ENCODE results near the gene TSHZ2.

TSHZ2 gene, protein sequence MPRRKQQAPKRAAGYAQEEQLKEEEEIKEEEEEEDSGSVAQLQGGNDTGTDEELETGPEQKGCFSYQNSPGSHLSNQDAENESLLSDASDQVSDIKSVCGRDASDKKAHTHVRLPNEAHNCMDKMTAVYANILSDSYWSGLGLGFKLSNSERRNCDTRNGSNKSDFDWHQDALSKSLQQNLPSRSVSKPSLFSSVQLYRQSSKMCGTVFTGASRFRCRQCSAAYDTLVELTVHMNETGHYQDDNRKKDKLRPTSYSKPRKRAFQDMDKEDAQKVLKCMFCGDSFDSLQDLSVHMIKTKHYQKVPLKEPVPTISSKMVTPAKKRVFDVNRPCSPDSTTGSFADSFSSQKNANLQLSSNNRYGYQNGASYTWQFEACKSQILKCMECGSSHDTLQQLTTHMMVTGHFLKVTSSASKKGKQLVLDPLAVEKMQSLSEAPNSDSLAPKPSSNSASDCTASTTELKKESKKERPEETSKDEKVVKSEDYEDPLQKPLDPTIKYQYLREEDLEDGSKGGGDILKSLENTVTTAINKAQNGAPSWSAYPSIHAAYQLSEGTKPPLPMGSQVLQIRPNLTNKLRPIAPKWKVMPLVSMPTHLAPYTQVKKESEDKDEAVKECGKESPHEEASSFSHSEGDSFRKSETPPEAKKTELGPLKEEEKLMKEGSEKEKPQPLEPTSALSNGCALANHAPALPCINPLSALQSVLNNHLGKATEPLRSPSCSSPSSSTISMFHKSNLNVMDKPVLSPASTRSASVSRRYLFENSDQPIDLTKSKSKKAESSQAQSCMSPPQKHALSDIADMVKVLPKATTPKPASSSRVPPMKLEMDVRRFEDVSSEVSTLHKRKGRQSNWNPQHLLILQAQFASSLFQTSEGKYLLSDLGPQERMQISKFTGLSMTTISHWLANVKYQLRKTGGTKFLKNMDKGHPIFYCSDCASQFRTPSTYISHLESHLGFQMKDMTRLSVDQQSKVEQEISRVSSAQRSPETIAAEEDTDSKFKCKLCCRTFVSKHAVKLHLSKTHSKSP (N-terminal part only)

DNA sequence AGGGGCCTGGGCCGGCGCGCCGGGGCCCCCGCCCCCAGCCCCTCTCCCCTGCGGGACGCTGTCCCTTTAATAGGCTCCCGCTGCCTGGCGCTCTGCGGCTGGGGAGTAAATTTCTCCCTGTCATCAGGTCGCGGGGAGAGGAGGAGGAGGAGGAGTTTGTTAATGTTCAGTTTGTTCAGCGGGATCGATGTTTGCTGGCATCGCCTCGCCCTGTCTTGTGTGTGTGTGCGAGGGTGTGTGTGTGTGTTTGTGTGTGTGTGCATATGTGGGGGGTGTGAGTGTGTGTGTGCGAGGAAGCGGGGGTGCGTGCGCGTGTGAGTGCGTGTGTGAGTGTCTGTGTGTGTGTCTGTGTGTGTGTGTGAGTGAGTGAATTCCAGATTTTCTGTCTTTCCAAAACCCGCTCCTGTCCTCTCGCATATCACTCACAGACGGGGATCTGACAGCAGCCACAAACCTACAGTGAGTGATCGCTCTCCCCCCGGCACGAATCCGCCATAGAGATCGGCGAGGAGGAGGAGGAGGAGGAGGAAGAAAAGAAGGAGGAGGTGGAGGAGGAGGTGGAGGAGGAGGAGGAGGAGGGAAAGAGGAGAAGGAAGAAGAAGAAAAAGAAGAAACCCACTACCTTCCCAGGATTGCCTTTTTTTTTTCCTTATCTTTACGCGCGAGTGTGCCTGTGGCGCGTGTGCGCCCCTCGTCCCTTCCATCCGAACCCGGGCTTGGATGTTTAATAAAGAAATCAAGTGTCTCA is at the start of gene TSHZ2:
TSHZ2 (plus strand) TSS at position 169 of the 748 bp plus-strand sequence. CDS start 936 bp downstream, outside the sequence.
- peak within 1 kb of the TSS; percentile 39 for H3K4me3 ChIP-seq (ENCODE audit: low read depth, low read length)
- peak; percentile 13 for DNase-seq (ENCODE audit: low read depth)

DNA sequence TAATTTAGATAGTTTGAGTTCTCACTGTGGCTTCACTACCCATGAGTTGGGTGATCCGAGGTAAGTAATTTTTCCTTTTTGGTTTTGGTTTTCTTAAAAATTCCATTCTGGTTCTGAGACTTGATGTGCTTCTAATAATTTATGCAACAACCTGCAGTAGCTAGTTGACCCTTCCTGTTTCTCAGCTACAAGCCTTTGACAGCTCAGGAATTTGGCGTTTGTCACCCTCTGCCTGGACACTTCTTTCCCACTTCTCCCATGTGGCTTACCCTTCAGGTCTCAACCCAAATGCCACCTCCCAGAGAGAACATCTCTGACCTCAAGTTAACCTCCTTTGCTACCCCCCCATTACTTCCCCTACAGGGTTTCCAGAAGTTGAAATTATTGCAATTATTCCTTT is 49.7 kb upstream of the TSHZ2 start:
- no peak overlapping the region for H3K4me3 ChIP-seq (ENCODE audit: low read depth, low read length)
- DNase-seq (ENCODE audit: low read depth), result no peak
- TF ChIP-seq, protein P1, sequence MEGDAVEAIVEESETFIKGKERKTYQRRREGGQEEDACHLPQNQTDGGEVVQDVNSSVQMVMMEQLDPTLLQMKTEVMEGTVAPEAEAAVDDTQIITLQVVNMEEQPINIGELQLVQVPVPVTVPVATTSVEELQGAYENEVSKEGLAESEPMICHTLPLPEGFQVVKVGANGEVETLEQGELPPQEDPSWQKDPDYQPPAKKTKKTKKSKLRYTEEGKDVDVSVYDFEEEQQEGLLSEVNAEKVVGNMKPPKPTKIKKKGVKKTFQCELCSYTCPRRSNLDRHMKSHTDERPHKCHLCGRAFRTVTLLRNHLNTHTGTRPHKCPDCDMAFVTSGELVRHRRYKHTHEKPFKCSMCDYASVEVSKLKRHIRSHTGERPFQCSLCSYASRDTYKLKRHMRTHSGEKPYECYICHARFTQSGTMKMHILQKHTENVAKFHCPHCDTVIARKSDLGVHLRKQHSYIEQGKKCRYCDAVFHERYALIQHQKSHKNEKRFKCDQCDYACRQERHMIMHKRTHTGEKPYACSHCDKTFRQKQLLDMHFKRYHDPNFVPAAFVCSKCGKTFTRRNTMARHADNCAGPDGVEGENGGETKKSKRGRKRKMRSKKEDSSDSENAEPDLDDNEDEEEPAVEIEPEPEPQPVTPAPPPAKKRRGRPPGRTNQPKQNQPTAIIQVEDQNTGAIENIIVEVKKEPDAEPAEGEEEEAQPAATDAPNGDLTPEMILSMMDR (conservative IDR thresholded peaks at IDR 0.05; ENCODE audit: low read depth, low read length), result no peak

More for the DNA sequence above, at the start of gene TSHZ2:
- TF ChIP-seq, protein P1 (conservative IDR thresholded peaks at IDR 0.05; ENCODE audit: low read depth, low read length), result no peak

DNA sequence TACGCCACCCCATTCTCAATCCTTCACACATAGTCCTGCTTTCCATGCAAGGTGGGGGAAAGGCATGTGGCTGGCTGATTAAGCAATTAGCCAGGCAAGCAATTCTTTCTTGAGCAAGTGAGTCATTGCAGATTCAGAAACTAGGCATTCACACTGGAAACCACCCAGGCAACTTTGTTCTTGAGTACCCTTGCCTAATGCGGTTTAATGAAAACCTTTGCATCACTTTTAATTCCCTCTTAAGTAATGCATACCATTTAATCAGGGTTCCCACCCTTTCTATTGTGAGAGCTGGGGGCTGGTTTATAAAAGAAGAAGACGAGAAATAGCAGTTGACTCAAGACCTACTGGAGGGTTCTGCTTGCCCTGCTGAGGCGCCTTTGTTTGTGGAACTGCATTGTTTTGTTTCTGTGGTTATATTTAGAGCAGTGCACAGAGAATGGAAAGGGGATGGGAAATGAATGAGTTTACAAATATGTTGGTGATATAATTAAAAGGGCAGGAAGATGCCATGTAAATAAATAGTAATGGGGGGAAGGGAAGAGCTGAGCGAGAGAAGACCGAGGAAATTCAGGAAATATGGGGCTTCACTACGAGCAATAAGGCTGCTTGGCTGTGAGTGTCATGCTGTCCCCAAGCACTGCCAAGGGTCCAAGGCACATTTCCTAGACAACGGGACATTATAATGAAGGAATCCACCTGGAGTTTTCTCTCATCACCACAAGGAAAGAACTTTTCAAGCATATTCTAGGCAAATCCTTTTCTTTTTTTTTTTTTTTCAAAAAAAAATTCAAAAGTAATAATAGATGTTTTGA is 48.8 kb upstream of the TSHZ2 start:
- H3K4me3 ChIP-seq (ENCODE audit: low read depth, low read length), result no peak overlapping the region
- TF ChIP-seq, protein P1 (conservative IDR thresholded peaks at IDR 0.05; ENCODE audit: low read depth, low read length), result no peak
- DNase-seq (ENCODE audit: low read depth), result peak; percentile 57

DNA sequence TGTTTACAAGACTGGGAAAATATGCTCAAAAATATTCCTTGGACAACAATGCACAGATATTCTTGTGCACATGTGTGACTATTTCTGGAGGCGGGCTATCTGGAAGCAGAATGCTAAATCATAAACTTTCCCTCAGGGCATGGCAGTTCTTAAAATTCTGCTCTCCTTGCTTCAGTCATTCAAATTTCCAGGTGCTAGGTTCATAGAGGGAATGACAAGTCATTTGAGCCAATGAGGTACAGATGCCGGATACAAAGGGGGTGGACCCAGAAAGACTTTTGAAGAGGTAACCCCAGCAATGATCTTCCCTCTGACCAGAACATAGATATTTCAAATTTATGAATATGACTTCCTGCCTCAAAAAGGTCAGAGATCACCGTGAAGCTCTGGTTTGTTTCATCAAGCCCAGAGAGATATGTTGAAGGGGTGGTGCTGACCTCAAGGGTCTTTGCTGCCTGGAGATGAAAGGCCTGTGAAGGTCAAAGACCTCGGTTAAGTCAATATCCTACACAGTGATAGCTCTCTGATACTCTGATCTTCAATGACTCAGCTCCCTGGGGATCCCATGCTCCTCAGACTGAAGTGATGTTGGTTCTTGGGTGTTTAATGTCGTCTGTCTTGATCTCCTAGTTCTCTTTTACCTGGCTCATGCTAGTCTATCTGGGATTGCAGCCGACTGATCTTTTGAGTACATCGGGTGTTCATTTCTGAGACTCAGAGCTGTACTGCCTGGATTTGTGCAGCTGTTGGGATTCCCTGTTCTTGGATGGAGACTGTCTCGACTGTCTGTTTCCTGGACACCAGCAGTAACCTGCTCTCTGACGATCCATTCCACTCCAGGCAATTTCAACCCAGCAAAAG is 47.5 kb upstream of the TSHZ2 start:
- H3K4me3 ChIP-seq (ENCODE audit: low read depth, low read length), result no peak overlapping the region
- TF ChIP-seq, protein P1 (conservative IDR thresholded peaks at IDR 0.05; ENCODE audit: low read depth, low read length), result no peak
- peak; percentile 0 for DNase-seq (ENCODE audit: low read depth)

DNA sequence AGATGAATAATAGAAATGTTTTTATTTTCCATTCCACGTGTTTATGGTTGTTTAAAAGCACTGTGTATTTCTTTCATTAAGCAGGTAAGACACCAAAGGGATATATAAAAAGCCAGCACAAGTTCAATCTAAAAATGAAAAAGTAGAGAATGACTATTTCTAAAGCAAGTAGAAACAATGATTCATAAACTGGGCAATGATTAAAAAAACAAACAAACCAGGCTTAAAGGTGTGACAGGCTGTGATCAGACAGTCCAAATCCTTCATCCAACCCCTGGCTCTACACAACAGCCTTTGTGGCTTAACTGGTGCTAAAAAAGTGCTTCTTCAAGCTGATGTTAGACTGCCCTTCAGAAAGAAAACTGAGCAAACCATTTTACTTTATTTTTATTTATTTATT is 45.7 kb upstream of the TSHZ2 start:
- TF ChIP-seq, protein P1 (conservative IDR thresholded peaks at IDR 0.05; ENCODE audit: low read depth, low read length), result no peak
- no peak overlapping the region for H3K4me3 ChIP-seq (ENCODE audit: low read depth, low read length)
- DNase-seq (ENCODE audit: low read depth), result no peak
